Mucosa of stomach (tissue), 1 donor: ENCODE data around the gene ATP11A.

Experiments
- H3K27me3 ChIP-seq: one replicate; pipeline ENCODE4 v1.7.0; 2013; ENCODE audit warnings: mild to moderate bottlenecking, low read length; ENCODE audit not compliant: control insufficient read depth, insufficient read depth
- H3K36me3 ChIP-seq: one replicate; pipeline ENCODE4 v1.7.0; 2013; ENCODE audit warnings: low read length; ENCODE audit not compliant: control insufficient read depth, insufficient read depth
- H3K4me1 ChIP-seq: one replicate; pipeline ENCODE4 v1.7.0; 2013; ENCODE audit warnings: mild to moderate bottlenecking, low read length; ENCODE audit not compliant: control insufficient read depth, insufficient read depth
- H3K4me3 ChIP-seq: one replicate; pipeline ENCODE4 v1.7.0; 2013; ENCODE audit warnings: low read length
- H3K9ac ChIP-seq: one replicate; pipeline ENCODE4 v1.7.0; 2013; ENCODE audit warnings: mild to moderate bottlenecking, low read length, moderate library complexity
- H3K9me3 ChIP-seq: one replicate; pipeline ENCODE4 v1.7.0; 2013; ENCODE audit warnings: mild to moderate bottlenecking, low read length, moderate library complexity; ENCODE audit not compliant: control insufficient read depth
- donor health status: Pancreatic carcinoma.

Gene ATP11A

DNA sequence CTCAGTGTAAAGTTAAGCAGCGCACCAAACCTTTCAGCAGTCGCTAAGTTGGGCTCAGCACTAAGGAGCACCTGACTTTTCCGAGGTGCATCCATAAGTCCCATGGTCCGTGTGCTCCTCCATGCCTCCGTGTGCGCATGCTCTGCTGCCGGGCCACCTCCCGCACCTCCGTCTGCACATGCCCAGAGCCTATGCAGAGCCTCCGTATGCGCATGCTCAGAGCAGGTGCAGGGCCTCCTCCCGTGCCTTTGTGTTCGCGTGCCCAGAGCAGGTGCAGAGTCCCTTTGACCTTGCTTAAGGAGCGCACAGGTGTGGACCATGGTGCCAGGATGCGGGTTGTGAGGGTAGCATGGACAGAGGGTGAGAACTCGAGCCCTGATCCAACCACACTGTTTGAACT is 46.0 kb downstream of the ATP11A start:
- Histone ChIP-seq H3K9me3 (no peaks in the 10 kb centered on the region), H3K36me3 (no peaks in the 10 kb centered on the region), H3K4me3 (no peak overlapping the region), H3K4me1 (peaks cover 3% of the 10 kb centered on the region), H3K9ac (no peak overlapping the region), H3K27me3 (no peaks in the 10 kb centered on the region)

- H3K9me3 ChIP-seq, result no peaks in the 10 kb centered on the region
- no peak overlapping the region for H3K9ac ChIP-seq
- peaks cover 7% of the 10 kb centered on the region for H3K4me1 ChIP-seq
- H3K27me3 ChIP-seq, result no peaks in the 10 kb centered on the region
- H3K4me3 ChIP-seq, result no peak overlapping the region
- H3K36me3 ChIP-seq, result no peaks in the 10 kb centered on the region
Measured at GRCh38 chr13:112737294-112737693, 47.5 kb downstream of the ATP11A start.

- no peaks in the 10 kb centered on the region for H3K27me3 ChIP-seq
- H3K4me1 ChIP-seq, result peaks cover 7% of the 10 kb centered on the region
- H3K36me3 ChIP-seq, result no peaks in the 10 kb centered on the region
- H3K9me3 ChIP-seq, result no peaks in the 10 kb centered on the region
- no peak overlapping the region for H3K4me3 ChIP-seq
- no peak overlapping the region for H3K9ac ChIP-seq
Measured at GRCh38 chr13:112738606-112739005, 48.8 kb downstream of the ATP11A start.

- no peaks in the 10 kb centered on the region for H3K36me3 ChIP-seq
- H3K4me3 ChIP-seq, result no peak overlapping the region
- H3K4me1 ChIP-seq, result peaks cover 4% of the 10 kb centered on the region
- H3K9ac ChIP-seq, result peak overlapping the region; percentile 37
- H3K9me3 ChIP-seq, result no peaks in the 10 kb centered on the region
- no peaks in the 10 kb centered on the region for H3K27me3 ChIP-seq
Measured at GRCh38 chr13:112740502-112741131, 50.8 kb downstream of the ATP11A start.

DNA sequence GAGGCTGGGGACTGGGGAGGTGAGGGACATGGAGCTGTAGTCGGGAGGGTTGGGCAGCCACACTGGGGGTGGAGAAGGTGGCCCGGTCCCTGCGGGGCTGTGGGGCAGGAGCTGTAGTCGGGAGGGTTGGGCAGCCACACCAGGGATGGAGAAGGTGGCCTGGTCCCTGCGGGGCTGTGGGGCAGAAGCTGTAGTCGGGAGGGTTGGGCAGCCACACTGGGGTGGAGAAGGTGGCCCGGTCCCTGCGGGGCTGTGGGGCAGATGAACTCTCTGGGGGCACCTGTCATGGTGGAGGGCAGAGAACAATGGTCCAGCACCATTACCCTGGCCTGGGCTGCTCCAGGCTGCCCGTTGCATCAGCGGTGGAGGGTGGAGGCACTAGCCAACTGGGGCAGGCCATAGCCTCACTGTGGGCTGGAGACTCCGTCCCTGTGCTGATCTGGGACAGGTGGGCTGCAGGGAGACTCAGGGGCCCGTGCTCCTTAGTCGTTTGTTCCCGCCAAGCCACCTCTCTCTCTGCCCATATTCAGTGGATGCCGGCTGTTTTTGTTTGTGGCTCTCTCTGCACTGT is 51.4 kb downstream of the ATP11A start:
- Histone ChIP-seq H3K9me3 (no peaks in the 10 kb centered on the region), H3K27me3 (no peaks in the 10 kb centered on the region), H3K4me1 (peaks cover 4% of the 10 kb centered on the region), H3K36me3 (no peaks in the 10 kb centered on the region), H3K4me3 (no peak overlapping the region), H3K9ac (peak overlapping the region; percentile 37)

DNA sequence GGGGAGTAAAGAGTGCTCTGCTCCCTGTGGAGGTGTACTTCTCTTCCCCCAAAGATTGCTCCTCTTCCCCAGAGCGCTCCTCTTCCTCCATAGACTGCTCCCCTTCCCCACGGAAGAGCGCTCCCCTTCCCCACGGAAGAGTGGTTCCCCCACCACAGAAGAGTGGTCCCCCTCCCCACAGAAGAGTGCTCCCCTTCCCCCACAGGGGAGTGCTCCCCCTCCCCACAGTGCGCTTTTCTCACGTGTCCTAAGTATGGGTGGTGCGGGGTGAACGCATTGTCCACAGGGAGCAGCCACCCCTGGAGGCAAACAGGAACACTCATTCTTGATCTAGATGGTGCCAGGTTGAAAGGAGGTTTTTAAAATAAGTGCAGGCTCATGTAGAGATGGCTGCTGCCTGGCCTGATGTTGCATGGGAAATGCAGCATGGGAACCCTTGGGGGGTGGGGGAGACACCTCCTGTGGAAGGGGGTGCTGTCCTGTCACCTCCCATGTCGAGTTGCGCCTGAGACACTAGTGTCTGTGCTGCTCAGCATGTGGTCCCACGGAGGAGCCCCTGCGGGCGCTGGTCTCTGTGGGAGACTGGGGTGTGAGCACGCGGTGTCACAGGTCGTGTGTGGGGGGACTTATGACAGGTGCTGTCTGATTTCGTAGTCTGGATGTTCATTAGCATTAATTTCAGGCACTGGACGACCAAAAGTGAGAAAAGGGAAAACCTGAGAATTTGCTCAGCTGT is 52.2 kb downstream of the ATP11A start:
- Histone ChIP-seq H3K4me1 (peaks cover 4% of the 10 kb centered on the region), H3K27me3 (no peaks in the 10 kb centered on the region), H3K4me3 (no peak overlapping the region), H3K36me3 (no peaks in the 10 kb centered on the region), H3K9ac (no peak overlapping the region), H3K9me3 (no peaks in the 10 kb centered on the region)

GRCh38 chr13:112742583-112742982 is 52.7 kb downstream of the ATP11A start:
- Histone ChIP-seq H3K4me3 (no peak overlapping the region), H3K4me1 (peaks cover 4% of the 10 kb centered on the region), H3K9me3 (no peaks in the 10 kb centered on the region), H3K36me3 (no peaks in the 10 kb centered on the region), H3K27me3 (no peaks in the 10 kb centered on the region), H3K9ac (no peak overlapping the region)

DNA sequence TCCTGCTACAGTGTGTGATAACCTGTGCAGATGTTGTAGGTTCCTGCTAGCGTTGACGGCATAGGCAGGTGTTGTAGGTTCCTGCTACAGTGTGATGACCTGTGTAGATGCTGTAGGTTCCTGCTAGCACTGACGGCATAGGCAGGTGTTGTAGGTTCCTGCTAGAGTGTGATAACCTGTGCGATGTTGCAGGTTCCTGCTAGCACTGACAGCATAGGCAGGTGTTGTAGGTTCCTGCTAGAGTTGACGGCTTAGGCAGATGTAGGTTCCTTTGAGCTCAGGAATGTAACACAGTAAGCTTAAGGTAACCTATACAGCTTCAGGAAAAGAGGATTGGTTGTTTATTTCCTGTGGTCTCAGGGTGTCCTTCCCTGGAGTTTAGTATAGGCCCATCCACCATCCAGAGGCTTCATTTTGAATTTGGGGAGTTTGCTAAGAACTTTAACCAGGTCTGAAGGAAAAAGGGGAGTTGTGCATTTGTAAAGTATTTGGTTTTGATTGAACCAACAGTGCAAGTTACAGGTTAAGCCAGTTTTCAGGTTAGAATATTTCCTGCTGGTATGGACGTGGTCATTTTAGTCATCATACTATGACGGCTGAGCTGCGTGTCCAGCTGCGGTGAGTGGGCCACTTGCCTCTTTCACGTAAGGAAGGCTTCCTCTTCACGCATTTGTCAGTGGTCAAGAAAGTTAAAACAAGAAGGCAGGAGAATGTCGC is 53.8 kb downstream of the ATP11A start:
- Histone ChIP-seq H3K9me3 (no peaks in the 10 kb centered on the region), H3K9ac (no peak overlapping the region), H3K36me3 (no peaks in the 10 kb centered on the region), H3K4me3 (no peak overlapping the region), H3K4me1 (peaks cover 4% of the 10 kb centered on the region), H3K27me3 (no peaks in the 10 kb centered on the region)

GRCh38 chr13:112744168-112745021 is 54.6 kb downstream of the ATP11A start:
- no peaks in the 10 kb centered on the region for H3K27me3 ChIP-seq
- H3K4me1 ChIP-seq, result peaks cover 4% of the 10 kb centered on the region
- no peak overlapping the region for H3K4me3 ChIP-seq
- H3K9ac ChIP-seq, result no peak overlapping the region
- H3K36me3 ChIP-seq, result no peaks in the 10 kb centered on the region
- H3K9me3 ChIP-seq, result no peaks in the 10 kb centered on the region

GRCh38 chr13:112746044-112746443 is 56.2 kb downstream of the ATP11A start:
- no peaks in the 10 kb centered on the region for H3K36me3 ChIP-seq
- no peaks in the 10 kb centered on the region for H3K27me3 ChIP-seq
- H3K9me3 ChIP-seq, result no peaks in the 10 kb centered on the region
- no peak overlapping the region for H3K4me3 ChIP-seq
- H3K4me1 ChIP-seq, result peaks cover 4% of the 10 kb centered on the region
- no peak overlapping the region for H3K9ac ChIP-seq

GRCh38 chr13:112747256-112747655 is 57.4 kb downstream of the ATP11A start:
- Histone ChIP-seq H3K4me1 (no peaks in the 10 kb centered on the region), H3K36me3 (no peaks in the 10 kb centered on the region), H3K9me3 (no peaks in the 10 kb centered on the region), H3K4me3 (no peak overlapping the region), H3K9ac (no peak overlapping the region), H3K27me3 (no peaks in the 10 kb centered on the region)
